ENCODE measurements around the gene IL13RA2.
A peak's percentile ranks its signal among the peaks of the same experiment; 100 is the strongest.

Gene IL13RA2, protein sequence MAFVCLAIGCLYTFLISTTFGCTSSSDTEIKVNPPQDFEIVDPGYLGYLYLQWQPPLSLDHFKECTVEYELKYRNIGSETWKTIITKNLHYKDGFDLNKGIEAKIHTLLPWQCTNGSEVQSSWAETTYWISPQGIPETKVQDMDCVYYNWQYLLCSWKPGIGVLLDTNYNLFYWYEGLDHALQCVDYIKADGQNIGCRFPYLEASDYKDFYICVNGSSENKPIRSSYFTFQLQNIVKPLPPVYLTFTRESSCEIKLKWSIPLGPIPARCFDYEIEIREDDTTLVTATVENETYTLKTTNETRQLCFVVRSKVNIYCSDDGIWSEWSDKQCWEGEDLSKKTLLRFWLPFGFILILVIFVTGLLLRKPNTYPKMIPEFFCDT

DNA sequence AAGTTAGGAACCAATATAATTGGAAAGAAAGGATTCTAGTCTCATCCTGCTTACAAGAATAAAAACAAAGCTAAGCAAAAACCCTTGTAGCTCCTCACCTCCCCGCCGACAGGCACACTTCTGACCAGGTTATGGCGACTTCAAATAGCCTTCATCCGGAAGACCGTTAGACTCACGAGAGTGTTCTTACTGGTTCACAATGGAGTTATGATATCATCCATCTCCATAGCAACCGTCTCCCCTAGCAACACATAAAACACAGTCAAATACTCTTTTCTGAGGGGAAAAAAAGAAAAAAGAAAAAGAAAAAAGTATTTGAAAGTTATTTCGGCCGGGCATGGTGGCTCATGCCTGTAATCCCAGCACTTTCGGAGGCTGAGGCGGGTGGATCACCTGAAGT lies at the start of gene IL13RA2:
TSS of gene IL13RA2 (minus strand) at position 162 of the 400 bp plus-strand sequence. CDS start 347 bp downstream, outside the sequence.
- DNase-seq: no peak

DNA sequence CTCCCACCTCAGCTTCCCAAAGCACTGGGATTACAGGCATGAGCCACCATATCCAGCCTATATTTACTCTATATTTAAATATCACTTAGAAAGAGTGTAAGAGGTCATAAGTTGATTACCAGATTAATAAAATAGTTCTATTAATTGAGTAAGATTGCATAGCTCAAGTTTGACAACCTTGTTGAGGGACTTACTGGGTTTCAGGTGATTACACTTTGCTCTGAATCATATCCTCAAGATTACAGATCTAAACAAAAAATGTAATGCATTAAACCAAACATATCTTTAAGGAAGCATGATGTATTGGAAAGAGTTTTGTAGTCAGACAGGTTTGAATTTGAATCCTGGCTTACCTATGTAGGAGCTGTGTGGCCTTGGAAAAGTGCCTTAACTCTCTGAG lies 47.9 kb upstream of the IL13RA2 start:
- no peak for DNase-seq

DNA sequence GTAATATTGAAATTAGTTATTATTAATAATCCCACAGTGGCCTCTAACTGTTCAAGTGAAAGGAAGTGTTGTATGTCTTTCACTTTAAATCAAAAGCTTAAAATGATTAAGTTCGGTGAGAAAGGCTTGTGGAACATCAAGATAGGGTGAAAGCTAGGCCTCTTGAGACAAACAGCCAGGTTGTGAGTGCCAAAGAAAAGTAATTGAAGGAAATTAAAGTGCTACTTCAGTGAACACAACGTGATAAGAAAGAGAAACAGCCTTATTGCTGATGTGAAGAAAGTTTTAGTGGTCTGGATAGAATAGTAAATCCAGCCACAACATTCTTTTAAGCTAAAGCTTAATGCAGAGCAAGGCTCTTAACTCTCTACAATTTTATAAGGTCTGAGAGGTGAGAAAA lies 42.6 kb upstream of the IL13RA2 start:
- no peak for DNase-seq

DNA sequence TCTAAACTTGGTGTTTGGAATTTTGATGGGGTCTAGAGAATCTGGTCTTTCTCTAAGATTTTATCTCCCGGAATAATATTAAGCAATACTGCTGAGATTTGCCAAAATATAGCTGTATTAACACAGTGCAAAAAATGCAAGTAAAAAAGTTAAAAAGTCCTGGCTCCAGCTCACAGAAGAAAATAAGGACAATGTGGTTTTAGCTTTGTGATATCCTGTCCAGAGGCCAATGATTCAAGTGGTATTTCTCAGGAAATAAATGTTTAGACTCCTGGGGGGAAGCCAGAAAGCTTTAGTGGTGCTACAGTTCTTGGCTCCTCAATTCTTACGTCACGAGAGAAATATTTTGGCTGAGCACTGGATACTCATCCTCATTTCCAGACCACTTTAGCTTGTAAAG lies 40.9 kb upstream of the IL13RA2 start:
- DNase-seq: no peak

DNA sequence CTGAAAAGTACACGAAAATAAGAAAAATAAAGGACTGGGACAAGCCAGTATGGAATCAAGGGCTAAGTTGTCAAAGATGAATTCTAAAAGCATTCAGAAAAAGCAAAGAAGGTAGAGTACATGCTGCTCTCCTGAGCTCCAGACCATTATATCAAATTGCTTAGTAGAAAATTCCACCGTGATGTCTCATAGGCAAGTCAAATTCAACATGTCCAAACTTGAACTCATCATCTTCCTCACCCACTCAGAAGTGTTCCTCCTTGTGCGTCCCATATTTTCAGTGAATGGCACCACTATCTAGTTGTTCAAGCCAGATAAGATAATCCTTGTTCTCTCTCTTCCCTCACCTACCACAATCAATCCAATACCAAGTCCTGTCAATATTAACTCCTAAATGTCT lies 37.5 kb upstream of the IL13RA2 start:
- DNase-seq: no peak

DNA sequence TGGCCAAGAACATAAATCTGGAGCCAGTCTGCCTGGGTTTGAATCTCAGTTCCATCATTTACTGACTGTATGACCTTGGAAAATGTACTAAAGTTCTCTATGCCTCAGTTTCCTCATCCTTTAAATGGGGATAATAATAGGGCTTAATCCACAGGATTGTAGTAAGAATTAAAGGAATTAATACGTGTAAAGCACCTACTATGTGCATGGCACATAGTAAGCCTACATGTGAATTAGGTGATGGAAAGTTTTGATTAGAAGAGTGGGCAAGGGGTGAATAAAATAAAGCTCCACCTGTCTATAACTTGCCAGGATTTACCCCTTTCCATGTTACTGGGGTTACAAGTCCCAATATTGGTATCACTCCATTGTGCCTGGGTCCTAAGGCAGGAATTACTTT lies 35.8 kb upstream of the IL13RA2 start:
- DNase-seq: no peak

DNA sequence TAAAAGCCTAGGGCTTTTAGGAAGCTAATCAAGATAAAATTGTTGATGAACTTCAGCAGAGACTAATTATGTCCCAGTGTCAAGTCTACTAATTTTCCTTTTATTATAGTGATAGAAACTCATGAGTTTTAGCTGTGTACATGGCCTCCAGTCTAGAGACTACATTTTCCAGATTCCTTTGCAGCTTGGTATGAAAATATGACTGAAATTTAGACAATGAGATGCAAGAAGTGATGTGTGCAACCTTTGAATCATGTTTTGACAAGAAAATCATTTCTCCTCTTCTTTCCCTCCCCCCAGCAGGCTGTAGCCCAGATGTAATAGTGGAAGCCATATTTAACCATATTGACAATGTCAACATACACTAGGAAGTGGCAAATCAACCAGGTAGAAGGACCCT lies 30.3 kb upstream of the IL13RA2 start:
- DNase-seq: no peak

DNA sequence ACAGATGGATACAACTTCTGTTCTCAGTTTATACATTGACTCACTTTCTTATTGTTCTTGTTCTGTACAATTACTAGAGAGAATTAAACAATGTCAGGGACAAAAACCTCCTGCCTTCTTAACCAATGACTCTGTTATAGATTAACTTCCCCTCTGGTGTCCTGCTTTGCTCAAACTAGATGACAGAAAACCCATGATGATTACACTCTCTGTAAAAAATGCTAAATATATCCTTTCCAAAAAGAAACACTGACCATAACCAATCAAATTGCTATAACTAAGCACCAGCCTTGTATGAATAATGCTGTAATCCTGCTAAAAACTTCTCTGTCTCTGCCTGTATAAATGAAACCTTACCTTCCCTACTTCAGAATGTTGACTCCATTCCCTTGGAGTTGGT lies 29.8 kb upstream of the IL13RA2 start:
- no peak for DNase-seq

DNA sequence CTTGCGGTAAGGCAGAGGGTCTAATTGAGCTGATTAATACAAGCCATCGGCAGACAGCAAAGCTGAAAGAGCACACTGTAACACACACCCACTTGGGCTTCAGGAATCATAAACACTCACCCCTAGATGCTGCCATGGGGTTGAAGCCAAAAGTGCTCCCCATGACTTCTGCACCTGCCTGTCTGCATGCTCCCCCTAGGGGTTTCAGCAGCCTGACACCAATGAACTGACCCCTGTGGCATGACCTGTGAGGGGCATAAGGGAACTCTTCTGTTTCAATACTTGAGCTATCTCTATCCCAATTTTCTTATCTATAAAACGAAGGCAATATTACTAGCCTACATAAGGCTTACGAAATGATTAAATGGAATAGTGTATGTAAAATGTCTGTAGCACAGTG lies 23.0 kb upstream of the IL13RA2 start:
- DNase-seq: no peak

DNA sequence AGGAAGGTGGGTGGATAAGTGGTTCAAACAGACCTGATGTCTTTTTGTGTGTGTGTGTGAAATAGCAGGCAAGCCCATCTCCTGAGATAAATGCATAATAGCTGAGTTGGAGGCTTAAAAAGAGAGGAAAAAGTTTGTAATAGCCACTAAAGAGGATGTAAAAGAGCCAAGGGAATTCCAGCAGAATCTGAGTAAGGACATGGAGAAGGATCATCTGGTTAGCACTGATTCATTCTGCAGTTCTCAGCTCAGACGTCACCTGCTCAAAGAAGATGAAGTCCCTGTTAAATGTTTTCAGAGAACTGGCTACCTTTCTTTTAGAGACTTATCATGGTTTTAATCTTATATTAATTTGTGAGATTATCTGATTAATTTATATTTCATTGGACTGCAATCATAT lies 21.0 kb upstream of the IL13RA2 start:
- DNase-seq: no peak

DNA sequence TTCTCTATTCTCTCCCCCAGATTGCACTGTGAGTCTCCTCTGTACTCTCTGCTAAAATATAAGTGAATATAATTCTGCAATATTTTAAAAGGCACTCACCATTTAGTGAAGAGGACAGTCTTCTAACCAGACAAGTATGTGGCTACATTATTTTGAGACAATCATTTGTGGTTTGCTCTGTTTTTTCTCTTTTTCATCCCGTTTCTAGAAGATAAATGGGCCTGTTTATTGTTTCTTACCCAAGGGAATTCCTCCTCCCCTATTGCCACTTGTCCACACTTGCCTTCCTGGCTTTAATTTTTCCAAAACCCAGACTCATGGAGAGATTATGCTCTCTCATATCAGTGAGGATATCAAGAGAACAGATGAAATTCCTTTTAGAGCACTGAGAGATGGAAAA lies 18.6 kb upstream of the IL13RA2 start:
- DNase-seq: no peak

DNA sequence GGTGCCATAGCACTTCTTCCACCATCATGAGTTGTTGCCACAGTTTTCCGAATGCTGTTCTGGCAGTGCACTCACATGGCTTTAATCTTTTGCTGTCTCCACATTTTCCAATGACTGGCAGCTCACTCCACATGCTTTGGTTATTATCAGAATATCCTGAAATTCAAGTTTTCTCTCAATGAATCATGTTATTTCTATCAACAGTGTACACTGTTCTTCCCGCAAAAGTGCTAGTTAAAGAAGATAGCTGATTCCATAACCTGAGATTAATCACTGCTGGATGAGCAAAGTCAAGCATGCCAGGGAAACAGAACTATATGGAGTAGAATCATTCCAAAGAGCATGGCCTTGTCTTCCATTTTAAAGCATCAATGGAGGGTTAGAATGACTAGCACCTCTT lies 14.6 kb upstream of the IL13RA2 start:
- DNase-seq: no peak

DNA sequence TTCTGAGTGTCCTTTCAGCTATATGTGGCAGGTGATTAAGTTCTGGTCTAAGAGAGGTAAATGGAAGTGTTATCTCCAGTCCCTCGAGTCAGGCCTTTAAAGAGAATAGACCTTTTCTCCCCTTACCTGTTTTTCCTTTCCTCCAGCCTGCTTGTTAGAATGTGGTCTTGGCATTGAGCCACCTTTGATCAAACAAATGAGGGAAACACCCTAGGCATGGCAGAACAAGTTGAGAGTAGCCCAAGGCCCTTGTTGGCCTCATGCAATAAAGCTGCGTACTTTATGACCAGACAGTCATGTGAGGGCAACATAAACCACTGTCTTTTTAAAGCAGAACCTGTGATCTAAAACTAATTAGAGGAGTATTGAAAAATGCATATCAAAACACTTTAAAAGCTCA lies 13.2 kb upstream of the IL13RA2 start:
- no peak for DNase-seq

DNA sequence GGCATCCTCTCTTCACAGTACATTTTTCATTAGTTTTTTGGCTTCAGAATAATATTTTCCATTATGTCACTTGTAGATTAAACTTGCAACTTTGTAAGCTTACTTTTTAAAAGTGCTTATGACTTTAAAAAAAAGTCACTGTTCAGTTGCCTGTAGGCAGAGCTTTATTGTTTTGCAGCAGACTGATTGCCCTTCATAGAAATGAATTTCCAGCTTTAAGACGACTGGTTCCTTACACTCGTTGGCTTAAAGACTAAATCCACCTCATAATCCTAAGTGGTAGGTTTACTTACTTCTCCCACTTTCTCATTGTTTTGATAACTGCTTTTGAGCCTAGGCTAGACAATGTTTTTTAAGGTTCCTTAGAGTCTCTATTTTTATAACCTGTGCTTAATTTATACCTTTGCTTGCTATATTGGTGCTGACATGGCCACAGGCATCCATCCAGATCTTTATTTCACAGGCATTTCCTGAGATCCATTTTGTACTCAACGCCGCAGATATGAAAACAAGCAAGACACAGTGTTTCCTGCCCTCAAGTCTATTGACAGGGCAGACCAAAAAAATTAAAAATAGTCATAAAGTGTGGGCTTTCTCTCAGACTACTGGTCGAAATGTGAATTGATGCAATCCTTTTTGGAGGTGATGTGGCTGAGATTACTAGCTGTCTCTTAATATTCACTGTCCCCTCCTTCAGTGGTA lies 12.6 kb upstream of the IL13RA2 start:
- no peak for DNase-seq

DNA sequence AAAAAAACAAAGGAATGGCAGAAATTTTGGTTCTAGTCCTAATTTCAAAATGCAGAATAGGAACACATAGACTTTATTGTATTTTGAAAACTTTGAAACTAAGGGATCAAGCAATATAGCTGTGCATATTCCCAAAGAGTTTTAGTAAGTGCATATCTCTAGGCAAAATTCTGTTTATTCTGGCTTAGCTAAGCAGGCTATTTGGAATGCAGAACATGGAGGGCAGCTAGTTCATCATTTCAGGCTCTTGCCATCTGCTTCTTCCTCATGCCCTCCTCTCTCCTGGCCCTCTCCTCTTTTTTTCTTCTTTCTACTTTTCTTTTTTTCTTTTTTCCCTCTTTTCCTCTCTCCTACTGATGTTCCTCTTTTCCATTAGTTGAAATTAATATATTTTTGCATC lies 12.0 kb upstream of the IL13RA2 start:
- no peak for DNase-seq

DNA sequence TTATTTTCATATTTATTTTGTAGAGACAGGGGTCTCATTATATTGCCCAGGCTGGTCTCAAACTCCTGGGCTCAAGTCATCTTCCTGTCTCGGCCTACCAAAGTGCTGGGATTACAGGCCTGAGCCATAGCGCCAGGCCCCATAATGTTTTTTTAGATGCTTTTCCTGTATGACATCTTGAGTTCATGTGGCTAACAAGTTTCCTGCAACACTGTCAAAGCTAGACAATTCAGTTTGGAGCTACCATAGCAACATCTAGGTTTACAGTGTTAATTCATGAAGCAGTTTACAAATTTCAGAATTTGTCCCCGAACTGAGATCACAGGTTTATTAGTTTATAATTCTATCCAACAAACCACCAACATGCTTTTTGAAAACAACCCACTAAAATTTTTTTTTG lies 6.4 kb upstream of the IL13RA2 start:
- no peak for DNase-seq

DNA sequence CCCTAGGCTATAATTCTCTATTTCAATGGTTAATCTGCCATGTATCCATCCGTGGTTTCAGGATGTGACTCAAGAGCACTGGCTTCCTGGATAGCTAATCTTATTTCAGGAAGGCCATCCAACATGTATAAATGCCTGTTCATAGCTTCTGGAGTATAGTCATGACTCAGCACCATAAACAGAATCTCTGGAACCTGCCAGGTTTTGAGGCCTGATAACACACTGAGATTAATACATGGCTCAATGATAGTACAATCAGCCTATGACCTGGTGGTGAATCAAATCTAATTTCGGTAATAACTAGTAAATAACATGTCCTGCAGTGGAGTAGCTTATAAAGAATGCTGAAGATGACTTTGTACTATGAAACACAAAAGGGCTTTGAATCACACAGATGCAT lies 5.7 kb upstream of the IL13RA2 start:
- DNase-seq: no peak

DNA sequence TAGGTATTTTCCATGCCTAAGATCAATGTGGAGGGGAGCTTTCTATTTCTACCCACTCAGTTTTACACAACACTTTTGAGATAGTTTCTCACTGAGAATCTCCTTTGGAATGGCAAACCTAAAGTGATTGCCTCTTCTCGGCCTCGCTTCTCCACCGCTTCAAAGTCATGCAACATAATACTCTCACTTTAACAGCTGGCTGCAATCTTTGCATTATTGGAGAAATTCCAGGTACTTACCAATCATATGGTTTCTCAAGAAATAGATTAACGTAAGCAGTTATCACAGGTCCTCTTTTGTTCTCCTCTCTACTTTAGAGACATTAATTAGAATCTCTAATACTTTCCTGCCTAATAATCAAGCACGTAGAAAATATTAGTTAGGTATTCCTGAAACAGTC lies 3.7 kb upstream of the IL13RA2 start:
- no peak for DNase-seq

DNA sequence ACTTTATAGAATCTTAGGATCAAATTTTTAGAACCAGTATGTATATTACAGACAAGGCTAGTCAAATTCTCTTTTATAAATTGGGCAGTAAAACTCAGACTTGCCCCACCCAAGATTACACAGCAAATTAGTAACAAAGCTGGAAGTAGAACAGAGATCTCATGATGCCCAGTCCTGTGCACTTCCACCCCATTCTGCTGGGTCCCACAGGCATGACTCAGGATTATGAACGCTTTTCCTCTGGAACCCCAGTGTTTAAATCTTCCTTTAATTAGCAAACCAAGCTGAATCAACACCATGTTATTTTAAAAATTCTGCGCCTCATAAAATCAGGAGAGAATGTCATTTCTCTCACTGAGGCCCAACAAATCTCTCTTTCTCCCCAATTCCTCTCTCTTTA lies 1.5 kb upstream of the IL13RA2 start:
- no peak for DNase-seq

DNA sequence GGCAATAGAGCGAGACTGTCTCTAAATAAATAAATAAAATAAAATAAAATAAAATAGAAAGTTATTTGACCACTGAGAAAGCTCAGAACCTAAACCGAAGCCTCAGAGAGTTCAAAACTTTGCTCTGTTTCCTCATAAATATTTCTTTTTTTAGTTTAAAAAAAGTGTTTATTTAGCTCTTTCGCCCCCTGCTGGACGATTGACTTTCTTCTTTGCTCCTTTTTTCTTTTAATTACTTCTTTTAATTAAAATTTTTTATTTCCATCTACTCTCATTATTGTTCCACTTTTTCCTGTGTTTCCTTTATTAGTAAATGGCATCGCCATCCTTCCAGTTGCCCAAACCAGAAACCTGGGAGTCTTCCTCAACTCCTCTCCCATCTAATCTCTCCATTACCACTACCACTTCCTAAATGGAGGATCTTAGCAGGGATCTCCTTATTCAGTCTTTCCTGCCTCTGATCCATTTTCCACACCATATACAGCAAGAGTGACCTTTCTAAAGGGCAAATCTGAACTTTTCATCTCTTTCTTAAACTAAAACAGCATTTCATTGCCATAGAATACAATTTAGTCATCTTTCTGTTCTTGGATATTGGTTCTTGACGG lies 728 bp upstream of the IL13RA2 start:
- peak; percentile 38 for DNase-seq

DNA sequence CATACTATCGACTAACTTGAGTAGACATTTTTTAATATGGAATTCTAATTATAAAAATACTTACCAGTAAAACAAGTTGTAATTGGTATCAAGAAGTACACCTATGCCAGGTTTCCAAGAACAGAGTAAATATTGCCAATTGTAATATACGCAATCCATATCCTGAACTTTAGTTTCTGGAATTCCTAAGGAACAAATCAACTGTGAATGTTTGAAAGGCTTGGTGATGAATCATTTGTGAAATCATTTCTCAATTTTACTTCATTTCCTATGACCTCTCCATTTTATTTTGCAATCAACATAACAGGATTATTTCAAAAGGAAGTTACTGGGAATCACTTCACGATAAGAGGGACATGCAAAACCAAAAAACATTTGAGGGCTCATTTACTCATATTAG lies 3.7 kb downstream of the IL13RA2 start:
- DNase-seq: no peak

DNA sequence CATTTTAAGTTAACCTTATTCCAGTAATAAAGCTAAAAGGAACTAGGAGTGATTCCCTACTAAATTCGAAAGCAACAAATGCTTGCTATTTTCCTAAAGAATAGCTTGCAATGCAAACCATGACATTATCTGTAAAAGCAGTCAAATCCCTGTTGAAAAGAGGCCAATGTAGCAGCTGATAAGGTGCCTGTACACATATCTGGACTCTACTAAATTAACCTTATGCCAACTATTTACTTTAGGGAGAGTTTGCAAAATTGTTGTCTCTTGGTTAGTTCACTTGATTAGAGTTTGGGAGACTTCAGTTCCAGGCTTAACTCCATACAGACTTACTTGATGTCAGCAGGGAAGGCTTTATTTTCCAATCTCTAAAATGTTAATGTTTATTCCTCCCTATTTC lies 6.0 kb downstream of the IL13RA2 start:
- no peak for DNase-seq

DNA sequence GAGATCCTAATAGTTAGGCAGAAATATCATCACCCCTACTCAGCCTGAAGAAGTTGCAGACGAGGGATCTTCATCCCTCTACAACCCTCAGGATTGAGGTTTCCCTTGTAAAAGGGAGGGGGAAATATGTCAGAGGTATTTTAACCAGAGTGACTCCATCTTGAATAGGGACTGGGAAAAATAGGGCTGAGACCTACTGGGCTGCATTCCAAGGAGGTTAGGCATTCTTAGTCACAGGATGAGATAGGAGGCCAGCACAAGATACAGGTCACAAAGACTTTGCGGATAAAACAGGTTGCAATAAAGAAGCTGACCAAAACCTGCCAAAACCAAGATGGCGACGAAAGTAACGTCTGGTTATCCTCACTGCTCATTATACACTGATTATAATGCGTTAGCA lies 17.5 kb downstream of the IL13RA2 start:
- no peak for DNase-seq

DNA sequence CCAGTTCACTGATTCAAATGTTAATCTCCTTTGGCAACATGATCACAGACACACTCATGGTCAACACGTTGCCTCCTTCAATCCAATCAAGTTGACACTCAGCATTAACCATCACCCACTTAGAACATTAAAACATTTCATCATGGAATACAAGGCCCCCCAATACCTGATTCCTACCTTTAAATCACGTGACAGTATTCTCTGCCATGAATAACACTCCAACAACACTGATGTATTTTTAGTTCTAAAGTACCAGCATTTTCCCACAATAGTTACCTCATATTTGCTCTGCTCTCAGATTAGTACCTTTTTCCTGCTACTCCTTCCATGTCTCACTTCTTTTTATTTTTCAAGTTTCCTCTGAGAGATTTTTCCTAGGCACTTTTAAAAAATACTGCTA lies 19.6 kb downstream of the IL13RA2 start:
- DNase-seq: no peak

Data from RPMI8226 (cell line).